Measurements from ENCODE around the gene TBC1D14.

- TF ChIP-seq, protein P1, sequence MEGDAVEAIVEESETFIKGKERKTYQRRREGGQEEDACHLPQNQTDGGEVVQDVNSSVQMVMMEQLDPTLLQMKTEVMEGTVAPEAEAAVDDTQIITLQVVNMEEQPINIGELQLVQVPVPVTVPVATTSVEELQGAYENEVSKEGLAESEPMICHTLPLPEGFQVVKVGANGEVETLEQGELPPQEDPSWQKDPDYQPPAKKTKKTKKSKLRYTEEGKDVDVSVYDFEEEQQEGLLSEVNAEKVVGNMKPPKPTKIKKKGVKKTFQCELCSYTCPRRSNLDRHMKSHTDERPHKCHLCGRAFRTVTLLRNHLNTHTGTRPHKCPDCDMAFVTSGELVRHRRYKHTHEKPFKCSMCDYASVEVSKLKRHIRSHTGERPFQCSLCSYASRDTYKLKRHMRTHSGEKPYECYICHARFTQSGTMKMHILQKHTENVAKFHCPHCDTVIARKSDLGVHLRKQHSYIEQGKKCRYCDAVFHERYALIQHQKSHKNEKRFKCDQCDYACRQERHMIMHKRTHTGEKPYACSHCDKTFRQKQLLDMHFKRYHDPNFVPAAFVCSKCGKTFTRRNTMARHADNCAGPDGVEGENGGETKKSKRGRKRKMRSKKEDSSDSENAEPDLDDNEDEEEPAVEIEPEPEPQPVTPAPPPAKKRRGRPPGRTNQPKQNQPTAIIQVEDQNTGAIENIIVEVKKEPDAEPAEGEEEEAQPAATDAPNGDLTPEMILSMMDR (IDR thresholded peaks at IDR 0.05) = no peak
- TF ChIP-seq POLR2A (IDR thresholded peaks at IDR 0.05) = no peak
Observed at GRCh38 chr4:6943885-6944225, 34.2 kb downstream of the TBC1D14 start.

All from lower leg skin (tissue), 3 donors.